KMS-11 (cell line): ENCODE results near the gene MYRIP.

ENCODE experiments used
- H2AFZ ChIP-seq: fragments of 200-600 bp; sonication (generic); 2 replicates; pipeline ENCODE4 v1.6.1; 2016; ENCODE audit warnings: antibody characterized with exemption, mixed run types, low read depth
- H3K27ac ChIP-seq: fragments of 200-600 bp; sonication (generic); 2 replicates; pipeline ENCODE4 v1.6.1; 2016; ENCODE audit warnings: mild to moderate bottlenecking, mixed run types
- H3K27me3 ChIP-seq: fragments of 200-600 bp; sonication (generic); 2 replicates; pipeline ENCODE4 v1.6.1; 2017; ENCODE audit warnings: mild to moderate bottlenecking, low read depth, mixed run types, moderate library complexity; ENCODE audit not compliant: insufficient read depth
- H3K36me3 ChIP-seq: fragments of 200-600 bp; sonication (generic); 2 replicates; pipeline ENCODE4 v1.6.1; 2017; ENCODE audit warnings: mild to moderate bottlenecking, mixed run types; ENCODE audit not compliant: insufficient read depth
- H3K4me1 ChIP-seq: fragments of 200-600 bp; sonication (generic); 2 replicates; pipeline ENCODE4 v1.6.1; 2016; ENCODE audit warnings: mild to moderate bottlenecking, low read depth, mixed run types; ENCODE audit not compliant: poor library complexity, severe bottlenecking
- H3K4me2 ChIP-seq: fragments of 200-600 bp; sonication (generic); 2 replicates; pipeline ENCODE4 v1.7.0; 2016; ENCODE audit warnings: mild to moderate bottlenecking, mixed run types
- H3K4me3 ChIP-seq: fragments of 200-600 bp; sonication (generic); IDR thresholded peaks from 2 replicates; pipeline ENCODE4 v1.6.1; 2017; ENCODE audit warnings: low read depth, low read length, mixed read lengths; ENCODE audit not compliant: insufficient read depth
- H3K79me2 ChIP-seq: fragments of 200-600 bp; sonication (generic); 2 replicates; pipeline ENCODE4 v1.6.1; 2016; ENCODE audit warnings: low read depth, mixed run types; ENCODE audit not compliant: insufficient read depth
- H3K9ac ChIP-seq: fragments of 200-600 bp; sonication (generic); 2 replicates; pipeline ENCODE4 v1.6.1; 2016; ENCODE audit warnings: mild to moderate bottlenecking, mixed run types
- H4K20me1 ChIP-seq: fragments of 200-600 bp; sonication (generic); 2 replicates; pipeline ENCODE4 v1.6.1; 2016; ENCODE audit warnings: mild to moderate bottlenecking, mixed run types; ENCODE audit not compliant: insufficient read depth
- CTCF ChIP-seq: fragments of 200-600 bp; sonication (generic); conservative IDR thresholded peaks from 2 replicates; pipeline ENCODE4 v1.6.1; 2017; ENCODE audit warnings: low read depth, mild to moderate bottlenecking, antibody characterized with exemption, low read length, moderate library complexity, mixed read lengths

The MYRIP gene

GRCh38 chr3:40243056-40243455, 433.6 kb downstream of the MYRIP start:
- H3K9ac ChIP-seq = no peak overlapping the region
- H4K20me1 ChIP-seq = no peaks in the 10 kb centered on the region
- H3K27ac ChIP-seq = no peak overlapping the region
- no peak overlapping the region for H2AFZ ChIP-seq
- no peaks in the 10 kb centered on the region for H3K79me2 ChIP-seq
- no peaks in the 10 kb centered on the region for H3K27me3 ChIP-seq
- H3K4me2 ChIP-seq = no peak overlapping the region
- H3K36me3 ChIP-seq = no peaks in the 10 kb centered on the region
- H3K4me3 ChIP-seq = no peak overlapping the region
- H3K4me1 ChIP-seq = no peaks in the 10 kb centered on the region
- TF ChIP-seq CTCF = no peak

GRCh38 chr3:40247714-40248454, 438.5 kb downstream of the MYRIP start:
- Histone ChIP-seq H3K27ac (no peak overlapping the region), H3K79me2 (no peaks in the 10 kb centered on the region), H3K27me3 (no peaks in the 10 kb centered on the region), H3K36me3 (no peaks in the 10 kb centered on the region), H3K4me2 (no peak overlapping the region), H3K4me3 (no peak overlapping the region), H3K4me1 (no peaks in the 10 kb centered on the region), H2AFZ (no peak overlapping the region), H4K20me1 (no peaks in the 10 kb centered on the region), H3K9ac (no peak overlapping the region)
- no peak for TF ChIP-seq CTCF

- Histone ChIP-seq H3K9ac (no peak overlapping the region), H3K4me1 (no peaks in the 10 kb centered on the region), H4K20me1 (no peaks in the 10 kb centered on the region), H3K4me2 (no peak overlapping the region), H3K79me2 (no peaks in the 10 kb centered on the region), H3K4me3 (no peak overlapping the region), H2AFZ (no peak overlapping the region), H3K27me3 (no peaks in the 10 kb centered on the region), H3K36me3 (no peaks in the 10 kb centered on the region), H3K27ac (no peak overlapping the region)
- no peak for TF ChIP-seq CTCF
Measured at GRCh38 chr3:40248591-40248990, 439.2 kb downstream of the MYRIP start.

- H3K27ac ChIP-seq = no peak overlapping the region
- no peaks in the 10 kb centered on the region for H3K36me3 ChIP-seq
- no peaks in the 10 kb centered on the region for H3K27me3 ChIP-seq
- no peak overlapping the region for H3K4me2 ChIP-seq
- no peak overlapping the region for H3K4me3 ChIP-seq
- H4K20me1 ChIP-seq = no peaks in the 10 kb centered on the region
- no peaks in the 10 kb centered on the region for H3K79me2 ChIP-seq
- TF ChIP-seq CTCF = no peak
- no peak overlapping the region for H3K9ac ChIP-seq
- no peak overlapping the region for H2AFZ ChIP-seq
- no peaks in the 10 kb centered on the region for H3K4me1 ChIP-seq
Measured at GRCh38 chr3:40249168-40249567, 439.8 kb downstream of the MYRIP start.
